ENCODE measurements around the gene UPP2. TPM values are rescaled to one million over a fixed set of nuclear protein-coding genes. Genes with fewer than 3 reads are reported as not detected.

Gene UPP2
- polyA plus RNA-seq, 1 experiment: not detected

- no peaks in the 10 kb centered on the region for H3K9me3 ChIP-seq (ENCODE audit: control insufficient read depth, insufficient read depth, low read length)
- no peak overlapping the region for H3K27ac ChIP-seq (ENCODE audit: low read depth, low read length)
- no peak for TF ChIP-seq CTCF (IDR thresholded peaks at IDR 0.05; ENCODE audit: low read depth, low read length)
- H3K27me3 ChIP-seq (ENCODE audit: control insufficient read depth, insufficient read depth, low read length): no peaks in the 10 kb centered on the region
- POLR2A ChIA-PET: no interaction called here
- no peak for DNase-seq (ENCODE audit: low read depth, low spot score)
- no peak overlapping the region for H3K4me3 ChIP-seq (ENCODE audit: low read depth, low read length)
- CTCF ChIA-PET: no interaction called here
Observed at GRCh38 chr2:158095912-158096311, 5.8 kb upstream of the UPP2 start.

GRCh38 chr2:158097481-158097880 is 4.2 kb upstream of the UPP2 start:
- Histone ChIP-seq H3K9me3 (ENCODE audit: control insufficient read depth, insufficient read depth, low read length) (no peaks in the 10 kb centered on the region), H3K4me3 (ENCODE audit: low read depth, low read length) (no peak overlapping the region), H3K27me3 (ENCODE audit: control insufficient read depth, insufficient read depth, low read length) (no peaks in the 10 kb centered on the region), H3K27ac (ENCODE audit: low read depth, low read length) (no peak overlapping the region)
- ChIA-PET POLR2A (no interaction called here), CTCF (no interaction called here)
- TF ChIP-seq CTCF (IDR thresholded peaks at IDR 0.05; ENCODE audit: low read depth, low read length): no peak
- no peak for DNase-seq (ENCODE audit: low read depth, low spot score)

- Histone ChIP-seq H3K27me3 (ENCODE audit: control insufficient read depth, insufficient read depth, low read length) (no peaks in the 10 kb centered on the region), H3K4me3 (ENCODE audit: low read depth, low read length) (no peak overlapping the region), H3K9me3 (ENCODE audit: control insufficient read depth, insufficient read depth, low read length) (no peaks in the 10 kb centered on the region), H3K27ac (ENCODE audit: low read depth, low read length) (no peak overlapping the region)
- POLR2A ChIA-PET: no interaction called here
- CTCF ChIA-PET: no interaction called here
- no peak for DNase-seq (ENCODE audit: low read depth, low spot score)
- TF ChIP-seq CTCF (IDR thresholded peaks at IDR 0.05; ENCODE audit: low read depth, low read length): no peak
Observed at GRCh38 chr2:158098178-158098577, 3.5 kb upstream of the UPP2 start.

- CTCF ChIA-PET: no interaction called here
- TF ChIP-seq CTCF (IDR thresholded peaks at IDR 0.05; ENCODE audit: low read depth, low read length): no peak
- Histone ChIP-seq H3K9me3 (ENCODE audit: control insufficient read depth, insufficient read depth, low read length) (no peaks in the 10 kb centered on the region), H3K27me3 (ENCODE audit: control insufficient read depth, insufficient read depth, low read length) (no peaks in the 10 kb centered on the region), H3K4me3 (ENCODE audit: low read depth, low read length) (no peak overlapping the region), H3K27ac (ENCODE audit: low read depth, low read length) (no peak overlapping the region)
- DNase-seq (ENCODE audit: low read depth, low spot score): no peak
- POLR2A ChIA-PET: no interaction called here
Observed at GRCh38 chr2:158099716-158100115, 2.0 kb upstream of the UPP2 start.

- no peaks in the 10 kb centered on the region for H3K27me3 ChIP-seq (ENCODE audit: control insufficient read depth, insufficient read depth, low read length)
- CTCF ChIA-PET: no interaction called here
- DNase-seq (ENCODE audit: low read depth, low spot score): no peak
- H3K27ac ChIP-seq (ENCODE audit: low read depth, low read length): no peak overlapping the region
- POLR2A ChIA-PET: no interaction called here
- no peak for TF ChIP-seq CTCF (IDR thresholded peaks at IDR 0.05; ENCODE audit: low read depth, low read length)
- no peaks in the 10 kb centered on the region for H3K9me3 ChIP-seq (ENCODE audit: control insufficient read depth, insufficient read depth, low read length)
- no peak overlapping the region for H3K4me3 ChIP-seq (ENCODE audit: low read depth, low read length)
Observed at GRCh38 chr2:158100411-158100810, 1.3 kb upstream of the UPP2 start.

All from AG04450 (cell line).